ENCODE measurements around the gene TMEM120B. TPM values are rescaled to one million over a fixed set of nuclear protein-coding genes. Genes with fewer than 3 reads are reported as not detected.

The TMEM120B gene
- total RNA-seq, 1 donor from 2014 or later: 9.7 TPM

- Histone ChIP-seq H3K4me1 (no peaks in the 10 kb centered on the region), H3K9me3 (no peaks in the 10 kb centered on the region), H3K27me3 (no peaks in the 10 kb centered on the region), H3K27ac (no peak overlapping the region), H3K36me3 (no peaks in the 10 kb centered on the region), H3K4me3 (no peak overlapping the region)
- DNase-seq (ENCODE audit: low spot score in 2 of 2): no peak
- intact Hi-C loops (cut with DNase I): no loop called here
- TF ChIP-seq CTCF (IDR thresholded peaks at IDR 0.05): no peak
Measured at GRCh38 chr12:121718653-121719239, 6.2 kb downstream of the TMEM120B start.

GRCh38 chr12:121719926-121720414 is 7.4 kb downstream of the TMEM120B start:
- intact Hi-C loops (cut with DNase I): no loop called here
- H3K4me3 ChIP-seq: no peak overlapping the region
- no peaks in the 10 kb centered on the region for H3K9me3 ChIP-seq
- TF ChIP-seq CTCF (IDR thresholded peaks at IDR 0.05): no peak
- no peak overlapping the region for H3K27ac ChIP-seq
- H3K27me3 ChIP-seq: no peaks in the 10 kb centered on the region
- peaks cover 0 to 3% of the 10 kb centered on the region in 2 donors for H3K36me3 ChIP-seq
- no peak for DNase-seq (ENCODE audit: low spot score in 2 of 2)
- no peaks in the 10 kb centered on the region for H3K4me1 ChIP-seq

DNA sequence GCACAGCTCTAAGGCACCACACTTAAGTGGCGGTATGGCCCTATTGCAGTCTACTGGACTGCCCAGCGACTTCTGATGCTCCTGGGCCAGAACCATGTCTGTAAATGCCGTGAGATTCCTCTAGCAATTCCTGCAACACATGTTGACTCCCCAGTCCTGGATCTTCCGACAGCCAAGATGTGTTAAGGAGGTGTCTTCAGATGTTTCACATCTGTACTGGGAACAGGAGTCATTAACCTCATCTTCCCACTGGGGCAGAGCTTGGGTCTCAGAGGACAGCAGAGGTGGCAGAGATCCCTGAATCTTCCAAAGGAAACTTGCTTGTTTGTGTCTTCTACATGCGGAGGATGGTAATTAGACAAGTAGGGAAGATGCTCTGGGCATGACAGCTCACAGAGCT is 8.2 kb downstream of the TMEM120B start:
- H3K9me3 ChIP-seq: no peaks in the 10 kb centered on the region
- DNase-seq (ENCODE audit: low spot score in 2 of 2): no peak
- no peaks in the 10 kb centered on the region for H3K4me1 ChIP-seq
- TF ChIP-seq CTCF (IDR thresholded peaks at IDR 0.05): no peak
- H3K36me3 ChIP-seq: peaks cover 0 to 4% of the 10 kb centered on the region in 2 donors
- no peak overlapping the region for H3K4me3 ChIP-seq
- intact Hi-C loops (cut with DNase I): no loop called here
- H3K27ac ChIP-seq: no peak overlapping the region
- H3K27me3 ChIP-seq: no peaks in the 10 kb centered on the region

GRCh38 chr12:121722511-121722910 is 10.0 kb downstream of the TMEM120B start:
- peaks cover 0 to 4% of the 10 kb centered on the region in 2 donors for H3K36me3 ChIP-seq
- no peak overlapping the region for H3K27ac ChIP-seq
- no peak overlapping the region for H3K4me3 ChIP-seq
- DNase-seq (ENCODE audit: low spot score in 2 of 2): no peak
- no peaks in the 10 kb centered on the region for H3K27me3 ChIP-seq
- no peaks in the 10 kb centered on the region for H3K9me3 ChIP-seq
- no peaks in the 10 kb centered on the region for H3K4me1 ChIP-seq
- no peak for TF ChIP-seq CTCF (IDR thresholded peaks at IDR 0.05)
- intact Hi-C loops (cut with DNase I): no loop called here

GRCh38 chr12:121723200-121723599 is 10.6 kb downstream of the TMEM120B start:
- intact Hi-C loops (cut with DNase I): no loop called here
- no peak for TF ChIP-seq CTCF (IDR thresholded peaks at IDR 0.05)
- no peak overlapping the region for H3K27ac ChIP-seq
- H3K9me3 ChIP-seq: no peaks in the 10 kb centered on the region
- peaks cover 0 to 4% of the 10 kb centered on the region in 2 donors for H3K36me3 ChIP-seq
- H3K4me1 ChIP-seq: no peaks in the 10 kb centered on the region
- no peak overlapping the region for H3K4me3 ChIP-seq
- H3K27me3 ChIP-seq: no peaks in the 10 kb centered on the region
- DNase-seq (ENCODE audit: low spot score in 2 of 2): no peak

DNA sequence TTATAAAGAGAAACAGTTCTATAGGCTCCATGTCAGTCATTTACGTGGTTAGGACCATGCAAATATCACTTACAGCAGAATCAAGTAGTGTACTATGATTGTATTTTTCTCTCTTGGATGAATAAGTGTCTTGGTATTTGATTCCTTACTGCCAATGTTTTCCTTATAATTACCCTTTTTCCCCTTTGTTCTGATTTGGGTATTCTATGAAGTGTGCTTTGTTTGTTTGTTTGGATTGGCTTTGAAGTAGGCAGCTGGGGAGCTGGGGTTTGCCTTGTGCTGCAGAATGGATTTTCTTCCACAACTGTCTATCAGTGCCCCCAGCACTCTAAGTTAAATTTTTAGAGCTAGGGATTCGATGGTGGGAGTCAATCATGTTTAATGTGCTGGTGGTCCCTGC is 12.4 kb downstream of the TMEM120B start:
- Histone ChIP-seq H3K9me3 (no peaks in the 10 kb centered on the region), H3K4me1 (no peaks in the 10 kb centered on the region), H3K4me3 (no peak overlapping the region), H3K27me3 (no peaks in the 10 kb centered on the region), H3K36me3 (peaks cover 0 to 4% of the 10 kb centered on the region in 2 donors), H3K27ac (no peak overlapping the region)
- TF ChIP-seq CTCF (IDR thresholded peaks at IDR 0.05): no peak
- intact Hi-C loops (cut with DNase I): no loop called here
- no peak for DNase-seq (ENCODE audit: low spot score in 2 of 2)

All from ascending aorta (tissue), 2 donors.